GM18498 (cell line): Measurements from ENCODE around the gene RHOB.
"Not testable (repeated sequence)": the region's sequence is repeated elsewhere in the genome, so short reads cannot be mapped to it uniquely, and the experiment has no call there.

Source experiments
- ATAC-seq: cut with Tn5 transposase; IDR thresholded peaks from one replicate; pipeline ENCODE4 v1.9.1; 2021; ENCODE audit warnings: mild to moderate bottlenecking, moderate library complexity; ENCODE audit not compliant: unreplicated experiment

RHOB gene

GRCh38 chr2:20490300-20491181 lies 43.7 kb downstream of the RHOB start:
- ATAC-seq = no peak

- no peak for ATAC-seq
Measured at GRCh38 chr2:20491739-20492531, 45.1 kb downstream of the RHOB start.

GRCh38 chr2:20493095-20493494 lies 46.2 kb downstream of the RHOB start:
- not testable (repeated sequence) for ATAC-seq

- no peak for ATAC-seq
Measured at GRCh38 chr2:20494241-20494640, 47.4 kb downstream of the RHOB start.

- ATAC-seq = no peak
Measured at GRCh38 chr2:20496076-20496872, 49.4 kb downstream of the RHOB start.

- no peak for ATAC-seq
Measured at GRCh38 chr2:20496942-20497341, 50.1 kb downstream of the RHOB start.
